Ishikawa (cell line): Measurements from ENCODE around the gene YIPF6.

ENCODE experiments used
- CREB1 ChIP-seq: IDR thresholded peaks from 2 replicates; pipeline ENCODE4 v1.6.1; 2012; ENCODE audit warnings: low read depth
- EGR1 ChIP-seq: IDR thresholded peaks from 2 replicates; pipeline ENCODE4 v1.6.1; 2012
- EP300 ChIP-seq: IDR thresholded peaks from 2 replicates; pipeline ENCODE4 v1.6.1; 2012; ENCODE audit warnings: borderline replicate concordance
- FOXM1 ChIP-seq: IDR thresholded peaks from 2 replicates; pipeline ENCODE4 v1.6.1; 2012; ENCODE audit warnings: low read depth, borderline replicate concordance
- RAD21 ChIP-seq: IDR thresholded peaks from 2 replicates; pipeline ENCODE4 v1.6.1; 2012; ENCODE audit warnings: low read depth
- REST ChIP-seq: IDR thresholded peaks from 2 replicates; pipeline ENCODE4 v1.6.1; 2012; ENCODE audit warnings: low read depth, mild to moderate bottlenecking
- TAF1 ChIP-seq: IDR thresholded peaks from 2 replicates; pipeline ENCODE4 v1.6.1; 2012; ENCODE audit warnings: low read depth, mild to moderate bottlenecking
- TCF12 ChIP-seq: IDR thresholded peaks from 2 replicates; pipeline ENCODE4 v1.6.1; 2012; ENCODE audit warnings: low read depth
- TEAD4 ChIP-seq: IDR thresholded peaks from 2 replicates; pipeline ENCODE4 v1.6.1; 2012
- YY1 ChIP-seq: IDR thresholded peaks from 2 replicates; pipeline ENCODE4 v1.6.1; 2012; ENCODE audit warnings: low read depth
- TF ChIP-seq, protein P1 (sequence below): IDR thresholded peaks from 2 replicates; pipeline ENCODE4 v1.6.1; 2012
- TF ChIP-seq, protein P2 (sequence below): IDR thresholded peaks from 2 replicates; pipeline ENCODE4 v1.6.1; 2012

DNA sequence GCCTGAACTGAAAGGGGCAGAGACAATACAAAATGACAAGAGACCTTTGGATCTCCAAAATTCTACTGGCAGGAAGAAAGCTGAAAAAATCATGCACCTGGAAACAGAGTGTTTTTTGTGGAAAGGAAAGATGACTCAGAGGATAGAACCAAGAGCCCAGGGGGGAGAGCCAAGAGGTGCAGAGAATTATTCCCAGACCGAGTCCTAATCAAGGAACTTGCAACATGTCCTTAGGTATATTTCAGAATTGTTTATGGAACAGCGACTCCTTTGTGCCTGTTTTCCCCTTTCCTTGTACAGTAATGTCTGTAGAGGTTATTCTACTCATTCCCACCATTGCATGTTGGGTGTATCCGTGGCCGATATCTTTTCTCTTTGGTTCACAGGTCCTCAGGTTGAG, 71.7 kb downstream of the YIPF6 start:
- TF ChIP-seq, protein P1, sequence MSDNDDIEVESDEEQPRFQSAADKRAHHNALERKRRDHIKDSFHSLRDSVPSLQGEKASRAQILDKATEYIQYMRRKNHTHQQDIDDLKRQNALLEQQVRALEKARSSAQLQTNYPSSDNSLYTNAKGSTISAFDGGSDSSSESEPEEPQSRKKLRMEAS = no peak
- TF ChIP-seq TEAD4 (no peak), YY1 (no peak), EP300 (no peak), RAD21 (no peak), CREB1 (no peak), TAF1 (no peak), REST (no peak), TCF12 (no peak), FOXM1 (no peak), EGR1 (no peak)
- TF ChIP-seq, protein P2, sequence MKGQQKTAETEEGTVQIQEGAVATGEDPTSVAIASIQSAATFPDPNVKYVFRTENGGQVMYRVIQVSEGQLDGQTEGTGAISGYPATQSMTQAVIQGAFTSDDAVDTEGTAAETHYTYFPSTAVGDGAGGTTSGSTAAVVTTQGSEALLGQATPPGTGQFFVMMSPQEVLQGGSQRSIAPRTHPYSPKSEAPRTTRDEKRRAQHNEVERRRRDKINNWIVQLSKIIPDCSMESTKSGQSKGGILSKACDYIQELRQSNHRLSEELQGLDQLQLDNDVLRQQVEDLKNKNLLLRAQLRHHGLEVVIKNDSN = no peak
